OCI-LY1 (cell line): Measurements from ENCODE around the gene PTP4A1.

ENCODE experiments used
- H2AFZ ChIP-seq: fragments of 200-600 bp; sonication (generic), shearing (Covaris generic); 2 replicates; pipeline ENCODE4 v1.6.0; 2014; ENCODE audit warnings: antibody characterized with exemption, mild to moderate bottlenecking, low read length
- H3F3A ChIP-seq: fragments of 200-600 bp; sonication (generic), shearing (Covaris generic); 2 replicates; pipeline ENCODE4 v1.6.0; 2014; ENCODE audit warnings: mild to moderate bottlenecking, antibody characterized with exemption, low read length, moderate library complexity; ENCODE audit not compliant: insufficient read depth
- H3K27ac ChIP-seq: fragments of 200-600 bp; sonication (generic); 2 replicates; pipeline ENCODE4 v1.5.1; 2014; ENCODE audit warnings: low read length, mixed run types, mild to moderate bottlenecking, low read depth; ENCODE audit not compliant: poor library complexity, severe bottlenecking
- H3K27me3 ChIP-seq: fragments of 200-600 bp; sonication (generic); 2 replicates; pipeline ENCODE4 v1.6.0; 2014; ENCODE audit warnings: antibody characterized with exemption, mild to moderate bottlenecking, low read length, moderate library complexity; ENCODE audit not compliant: insufficient read depth
- H3K36me3 ChIP-seq: fragments of 200-600 bp; sonication (generic); 2 replicates; pipeline ENCODE4 v1.6.1; 2014; ENCODE audit warnings: mild to moderate bottlenecking, antibody characterized with exemption, low read length, moderate library complexity, mixed read lengths; ENCODE audit not compliant: insufficient read depth
- H3K4me1 ChIP-seq: fragments of 200-600 bp; sonication (generic); 2 replicates; pipeline ENCODE4 v1.5.1; 2014; ENCODE audit warnings: mild to moderate bottlenecking, low read length, moderate library complexity; ENCODE audit not compliant: insufficient read depth, severe bottlenecking
- H3K4me2 ChIP-seq: fragments of 200-600 bp; sonication (generic), shearing (Covaris generic); 2 replicates; pipeline ENCODE4 v1.6.1; 2014; ENCODE audit warnings: low read length
- H3K4me3 ChIP-seq: fragments of 200-600 bp; sonication (generic); 2 replicates; pipeline ENCODE4 v1.5.1; 2014; ENCODE audit warnings: low read length, low read depth, mild to moderate bottlenecking, mixed read lengths; ENCODE audit not compliant: poor library complexity, severe bottlenecking
- H3K79me2 ChIP-seq: fragments of 200-600 bp; shearing (Covaris generic); 2 replicates; pipeline ENCODE4 v1.6.1; 2016; ENCODE audit warnings: mixed run types, low read length, mixed read lengths; ENCODE audit not compliant: insufficient read depth
- H3K9ac ChIP-seq: fragments of 200-600 bp; sonication (generic), shearing (Covaris generic); 2 replicates; pipeline ENCODE4 v1.6.1; 2014; ENCODE audit warnings: mild to moderate bottlenecking, low read length, mixed read lengths
- H3K9me2 ChIP-seq: fragments of 200-600 bp; sonication (generic), shearing (Covaris generic); 2 replicates; pipeline ENCODE4 v1.6.1; 2014; ENCODE audit warnings: low read depth, mild to moderate bottlenecking, low read length, mixed read lengths
- H3K9me3 ChIP-seq: fragments of 200-600 bp; shearing (Covaris generic); 2 replicates; pipeline ENCODE4 v1.6.1; 2014; ENCODE audit warnings: low read length, mixed read lengths
- H4K20me1 ChIP-seq: fragments of 200-600 bp; sonication (generic), shearing (Covaris generic); 2 replicates; pipeline ENCODE4 v1.6.0; 2016; ENCODE audit warnings: mild to moderate bottlenecking, low read length; ENCODE audit not compliant: insufficient read depth
- EZH2 ChIP-seq: fragments of 200-600 bp; sonication (generic), shearing (Covaris generic); IDR thresholded peaks from 2 replicates; pipeline ENCODE4 v1.8.0; 2017; ENCODE audit warnings: borderline replicate concordance, mixed run types, mild to moderate bottlenecking, antibody characterized with exemption, low read length, moderate library complexity, mixed read lengths
- TF ChIP-seq, protein P1 (sequence below): fragments of 200-600 bp; sonication (generic), shearing (Covaris generic); IDR thresholded peaks from 2 replicates; pipeline ENCODE4 v1.5.1; 2017; ENCODE audit warnings: mild to moderate bottlenecking, antibody characterized with exemption, low read length, moderate library complexity, mixed read lengths

The PTP4A1 gene

DNA sequence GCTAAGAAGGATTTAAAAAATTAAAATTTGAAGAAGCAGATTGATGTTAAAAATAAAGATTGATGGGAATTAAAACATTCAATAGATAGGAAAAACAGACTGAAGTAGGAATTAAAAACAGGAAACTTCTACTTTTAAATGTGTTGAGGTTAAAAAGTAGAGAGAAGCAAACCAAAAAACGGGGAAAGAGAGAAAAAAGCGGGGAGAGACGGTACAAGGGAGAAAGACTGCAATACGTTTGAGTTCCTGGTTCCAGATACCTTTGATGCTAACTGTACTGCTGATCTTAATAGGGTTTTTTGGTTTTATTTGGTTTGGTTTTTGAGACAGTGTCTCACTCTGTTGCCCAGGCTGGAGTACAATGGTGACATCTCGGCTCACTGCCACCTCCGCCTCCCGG lies 27.0 kb downstream of the PTP4A1 start:
- Histone ChIP-seq H3K4me3 (no peak overlapping the region), H3K9me3 (no peaks in the 10 kb centered on the region), H3K4me2 (no peak overlapping the region), H3K27me3 (no peaks in the 10 kb centered on the region), H3K9me2 (no peaks in the 10 kb centered on the region), H4K20me1 (no peaks in the 10 kb centered on the region), H3F3A (no peaks in the 10 kb centered on the region), H3K9ac (no peak overlapping the region), H2AFZ (peak overlapping the region; percentile 52; the same call in 1 of the 2 replicates), H3K27ac (no peak overlapping the region), H3K79me2 (no peaks in the 10 kb centered on the region), H3K36me3 (no peaks in the 10 kb centered on the region), H3K4me1 (peaks cover 12% of the 10 kb centered on the region)
- TF ChIP-seq, protein P1, sequence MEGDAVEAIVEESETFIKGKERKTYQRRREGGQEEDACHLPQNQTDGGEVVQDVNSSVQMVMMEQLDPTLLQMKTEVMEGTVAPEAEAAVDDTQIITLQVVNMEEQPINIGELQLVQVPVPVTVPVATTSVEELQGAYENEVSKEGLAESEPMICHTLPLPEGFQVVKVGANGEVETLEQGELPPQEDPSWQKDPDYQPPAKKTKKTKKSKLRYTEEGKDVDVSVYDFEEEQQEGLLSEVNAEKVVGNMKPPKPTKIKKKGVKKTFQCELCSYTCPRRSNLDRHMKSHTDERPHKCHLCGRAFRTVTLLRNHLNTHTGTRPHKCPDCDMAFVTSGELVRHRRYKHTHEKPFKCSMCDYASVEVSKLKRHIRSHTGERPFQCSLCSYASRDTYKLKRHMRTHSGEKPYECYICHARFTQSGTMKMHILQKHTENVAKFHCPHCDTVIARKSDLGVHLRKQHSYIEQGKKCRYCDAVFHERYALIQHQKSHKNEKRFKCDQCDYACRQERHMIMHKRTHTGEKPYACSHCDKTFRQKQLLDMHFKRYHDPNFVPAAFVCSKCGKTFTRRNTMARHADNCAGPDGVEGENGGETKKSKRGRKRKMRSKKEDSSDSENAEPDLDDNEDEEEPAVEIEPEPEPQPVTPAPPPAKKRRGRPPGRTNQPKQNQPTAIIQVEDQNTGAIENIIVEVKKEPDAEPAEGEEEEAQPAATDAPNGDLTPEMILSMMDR: no peak
- no peak for TF ChIP-seq EZH2

DNA sequence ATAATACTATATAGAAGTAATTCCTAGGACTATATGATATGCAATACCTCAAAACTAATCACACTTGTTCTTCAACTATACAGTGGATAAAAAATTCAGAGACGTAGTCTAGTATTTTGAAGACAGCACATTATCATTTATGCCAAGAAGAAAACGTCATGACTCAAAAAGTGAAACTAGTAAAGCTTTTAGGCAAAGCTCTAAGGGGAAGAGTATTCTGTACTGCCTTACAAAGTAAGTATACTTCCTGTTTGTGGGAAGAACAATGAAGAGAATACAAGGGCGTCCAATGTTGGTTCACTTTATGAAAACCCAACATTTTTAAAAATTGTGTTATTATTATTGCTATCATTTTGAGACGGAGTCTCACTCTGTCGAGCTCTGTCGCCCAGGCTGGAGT lies 27.9 kb downstream of the PTP4A1 start:
- H3K27me3 ChIP-seq: no peaks in the 10 kb centered on the region
- H3K4me2 ChIP-seq: no peak overlapping the region
- no peaks in the 10 kb centered on the region for H3K9me3 ChIP-seq
- no peaks in the 10 kb centered on the region for H4K20me1 ChIP-seq
- no peak overlapping the region for H3K9ac ChIP-seq
- no peak for TF ChIP-seq EZH2
- TF ChIP-seq, protein P1: no peak
- no peaks in the 10 kb centered on the region for H3F3A ChIP-seq
- no peak overlapping the region for H3K27ac ChIP-seq
- no peaks in the 10 kb centered on the region for H3K36me3 ChIP-seq
- no peak overlapping the region for H2AFZ ChIP-seq
- H3K79me2 ChIP-seq: no peaks in the 10 kb centered on the region
- H3K4me1 ChIP-seq: peaks cover 12% of the 10 kb centered on the region
- no peak overlapping the region for H3K4me3 ChIP-seq
- no peaks in the 10 kb centered on the region for H3K9me2 ChIP-seq

DNA sequence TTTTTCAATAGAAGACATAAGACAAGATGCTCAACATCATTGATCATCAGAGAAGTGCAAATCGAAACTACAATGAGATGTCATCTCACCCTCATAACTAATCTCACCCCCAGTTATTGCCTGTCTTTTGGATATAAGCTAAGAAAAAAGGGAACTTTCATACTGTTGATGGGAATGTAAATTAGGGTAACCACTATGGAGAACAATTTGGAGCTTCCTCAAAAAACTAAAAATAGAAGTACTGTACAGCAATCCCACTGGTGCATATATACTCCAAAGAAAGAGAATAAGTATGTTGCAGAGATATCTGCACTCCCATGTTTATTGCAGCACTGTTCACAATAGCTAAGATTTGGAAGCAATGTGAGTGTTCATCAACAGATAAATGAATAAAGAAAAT lies 37.0 kb downstream of the PTP4A1 start:
- H3F3A ChIP-seq: no peaks in the 10 kb centered on the region
- no peak overlapping the region for H3K4me3 ChIP-seq
- no peaks in the 10 kb centered on the region for H3K36me3 ChIP-seq
- no peaks in the 10 kb centered on the region for H3K27me3 ChIP-seq
- no peaks in the 10 kb centered on the region for H3K79me2 ChIP-seq
- no peak overlapping the region for H3K27ac ChIP-seq
- TF ChIP-seq, protein P1: no peak
- TF ChIP-seq EZH2: no peak
- no peaks in the 10 kb centered on the region for H3K4me1 ChIP-seq
- no peak overlapping the region for H3K9ac ChIP-seq
- H4K20me1 ChIP-seq: no peaks in the 10 kb centered on the region
- no peaks in the 10 kb centered on the region for H3K9me2 ChIP-seq
- no peaks in the 10 kb centered on the region for H3K9me3 ChIP-seq
- no peak overlapping the region for H2AFZ ChIP-seq
- H3K4me2 ChIP-seq: no peak overlapping the region
